Effector memory CD4-positive, alpha-beta T cell (primary cell): ENCODE data around the gene SPG7.
A peak's percentile ranks its signal among the peaks of the same experiment; 100 is the strongest.

Experiments used
- DNase-seq, 3 donors: peaks; one replicate each; pipeline ENCODE4 v3.0.0-alpha.2; 2020
- H3K27ac ChIP-seq: 2 replicates; pipeline ENCODE4 v1.7.0; 2013; ENCODE audit warnings: mild to moderate bottlenecking, low read length, moderate library complexity; ENCODE audit not compliant: insufficient read depth, poor library complexity, severe bottlenecking
- H3K27me3 ChIP-seq: replicated peaks from 2 replicates; pipeline ENCODE4 v1.7.0; 2013; ENCODE audit warnings: mild to moderate bottlenecking, low read length; ENCODE audit not compliant: insufficient read depth, control insufficient read depth, poor library complexity, severe bottlenecking
- H3K36me3 ChIP-seq: 2 replicates; pipeline ENCODE4 v1.7.0; 2013; ENCODE audit warnings: mild to moderate bottlenecking, low read length, moderate library complexity; ENCODE audit not compliant: control insufficient read depth, insufficient read depth
- H3K4me1 ChIP-seq: 2 replicates; pipeline ENCODE4 v1.7.0; 2013; ENCODE audit warnings: low read length, mild to moderate bottlenecking; ENCODE audit not compliant: control insufficient read depth, insufficient read depth, poor library complexity, severe bottlenecking
- H3K4me3 ChIP-seq: 2 replicates; pipeline ENCODE4 v1.7.0; 2013; ENCODE audit warnings: low read length, low read depth, mild to moderate bottlenecking; ENCODE audit not compliant: insufficient read depth, poor library complexity, severe bottlenecking
- H3K9me3 ChIP-seq: 2 replicates; pipeline ENCODE4 v1.7.0; 2013; ENCODE audit warnings: mild to moderate bottlenecking, low read length, moderate library complexity; ENCODE audit not compliant: control insufficient read depth

SPG7 gene

DNA sequence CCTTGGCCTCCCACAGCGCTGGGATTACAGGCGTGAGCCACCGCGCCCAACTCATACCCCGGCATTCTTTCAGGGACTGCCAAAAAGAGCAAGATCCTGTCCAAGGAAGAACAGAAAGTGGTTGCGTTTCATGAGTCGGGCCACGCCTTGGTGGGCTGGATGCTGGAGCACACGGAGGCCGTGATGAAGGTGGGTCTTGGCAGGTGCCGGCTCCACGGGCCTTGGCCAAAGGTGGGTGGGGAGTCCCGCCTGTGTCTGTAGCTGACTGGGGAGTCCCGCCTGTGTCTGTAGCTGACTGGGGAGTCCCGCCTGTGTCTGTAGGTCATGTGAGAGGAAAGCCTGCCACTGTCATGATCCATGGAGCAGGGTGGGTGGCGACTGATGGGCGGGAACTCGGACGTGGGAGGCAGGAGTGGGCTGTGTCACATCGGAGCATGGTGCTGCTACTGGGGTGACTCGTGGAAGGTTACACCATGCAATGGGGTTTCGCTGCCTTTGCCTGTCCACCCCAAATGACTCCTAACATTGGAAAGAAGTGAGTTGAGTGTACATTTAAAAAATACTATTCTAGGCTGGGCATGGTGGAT lies 42.3 kb downstream of the SPG7 start:
- Histone ChIP-seq H3K36me3 (peaks cover 57% of the 10 kb centered on the region), H3K4me1 (no peaks in the 10 kb centered on the region), H3K27ac (no peak overlapping the region), H3K27me3 (no peaks in the 10 kb centered on the region), H3K9me3 (no peaks in the 10 kb centered on the region), H3K4me3 (no peak overlapping the region)
- DNase-seq = no peak

DNA sequence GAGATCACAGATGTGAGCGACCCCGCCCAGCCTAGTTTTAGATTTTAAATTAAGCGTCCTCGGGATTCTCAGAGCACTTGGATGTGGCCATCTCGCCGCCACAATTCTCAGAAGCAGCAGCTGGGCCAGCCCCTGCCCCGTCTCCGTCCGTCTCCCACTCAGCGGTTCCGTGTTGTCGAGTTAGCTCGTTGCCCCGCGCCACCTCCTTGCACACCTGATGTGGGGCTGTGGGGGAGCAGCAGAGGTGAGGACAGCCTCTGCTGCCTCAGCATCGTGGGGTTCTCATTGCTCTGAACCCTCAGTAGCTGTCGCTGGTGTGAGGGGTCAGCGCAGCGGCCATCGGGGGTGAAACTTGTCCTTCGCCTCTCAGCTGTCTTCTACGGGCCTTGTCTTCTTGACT lies 44.1 kb downstream of the SPG7 start:
- no peak overlapping the region for H3K27ac ChIP-seq
- H3K4me3 ChIP-seq = no peak overlapping the region
- H3K36me3 ChIP-seq = peaks cover 42% of the 10 kb centered on the region
- H3K4me1 ChIP-seq = peaks cover under 1% of the 10 kb centered on the region
- no peaks in the 10 kb centered on the region for H3K9me3 ChIP-seq
- DNase-seq = no peak
- H3K27me3 ChIP-seq = no peaks in the 10 kb centered on the region

DNA sequence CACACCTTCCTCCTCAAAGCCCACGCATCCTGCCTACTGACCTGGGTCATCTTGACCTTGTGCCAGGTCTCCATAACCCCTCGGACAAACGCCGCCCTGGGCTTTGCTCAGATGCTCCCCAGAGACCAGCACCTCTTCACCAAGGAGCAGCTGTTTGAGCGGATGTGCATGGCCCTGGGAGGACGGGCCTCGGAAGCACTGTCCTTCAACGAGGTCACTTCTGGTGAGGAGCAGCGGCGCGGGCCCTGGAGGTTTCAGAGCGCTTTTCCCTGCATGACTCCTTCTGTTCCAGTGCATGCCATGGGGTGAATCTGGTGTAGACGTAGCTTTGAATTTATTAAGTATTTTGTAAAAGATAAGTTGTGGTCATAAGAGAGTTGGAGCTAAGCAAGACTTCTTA lies 44.7 kb downstream of the SPG7 start:
- no peak overlapping the region for H3K27ac ChIP-seq
- no peak overlapping the region for H3K4me3 ChIP-seq
- H3K9me3 ChIP-seq = no peaks in the 10 kb centered on the region
- DNase-seq = no peak
- peaks cover 39% of the 10 kb centered on the region for H3K36me3 ChIP-seq
- H3K4me1 ChIP-seq = peaks cover 2% of the 10 kb centered on the region
- H3K27me3 ChIP-seq = no peaks in the 10 kb centered on the region

DNA sequence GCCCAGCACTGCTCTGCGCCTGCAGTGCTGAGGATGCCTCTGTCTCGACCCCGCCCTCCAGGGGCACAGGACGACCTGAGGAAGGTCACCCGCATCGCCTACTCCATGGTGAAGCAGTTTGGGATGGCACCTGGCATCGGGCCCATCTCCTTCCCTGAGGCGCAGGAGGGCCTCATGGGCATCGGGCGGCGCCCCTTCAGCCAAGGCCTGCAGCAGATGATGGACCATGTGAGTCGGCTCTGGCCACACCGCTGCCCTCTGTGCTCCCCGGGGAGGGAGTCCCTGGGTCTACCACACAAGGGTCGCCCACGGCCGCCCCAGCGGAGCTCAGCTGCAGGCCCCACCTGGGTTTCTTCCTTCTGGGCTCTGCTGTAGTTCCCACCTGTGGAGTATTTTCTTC lies 45.5 kb downstream of the SPG7 start:
- no peak overlapping the region for H3K4me3 ChIP-seq
- H3K9me3 ChIP-seq = no peaks in the 10 kb centered on the region
- H3K4me1 ChIP-seq = peaks cover 2% of the 10 kb centered on the region
- H3K27ac ChIP-seq = no peak overlapping the region
- no peaks in the 10 kb centered on the region for H3K27me3 ChIP-seq
- H3K36me3 ChIP-seq = peaks cover 31% of the 10 kb centered on the region
- DNase-seq = no peak

DNA sequence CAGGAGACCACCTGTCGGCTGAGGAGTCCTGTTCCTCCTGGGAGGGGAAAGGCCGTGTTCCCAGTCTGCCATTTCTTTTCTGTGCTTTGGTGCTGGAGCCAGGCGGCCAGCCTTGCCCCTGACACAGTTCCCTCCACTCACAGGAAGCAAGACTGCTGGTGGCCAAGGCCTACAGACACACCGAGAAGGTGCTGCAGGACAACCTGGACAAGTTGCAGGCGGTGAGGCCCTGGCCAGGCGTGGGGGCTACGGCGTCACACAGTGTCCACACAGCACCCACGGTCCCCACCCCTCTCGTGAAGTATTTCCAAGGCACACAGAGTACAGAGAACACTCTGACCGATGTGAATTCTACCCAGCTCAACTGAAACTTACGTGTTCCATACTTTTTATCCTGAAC lies 46.1 kb downstream of the SPG7 start:
- Histone ChIP-seq H3K27me3 (no peaks in the 10 kb centered on the region), H3K9me3 (no peaks in the 10 kb centered on the region), H3K4me1 (peaks cover 2% of the 10 kb centered on the region), H3K36me3 (peaks cover 28% of the 10 kb centered on the region), H3K27ac (no peak overlapping the region), H3K4me3 (no peak overlapping the region)
- no peak for DNase-seq

DNA sequence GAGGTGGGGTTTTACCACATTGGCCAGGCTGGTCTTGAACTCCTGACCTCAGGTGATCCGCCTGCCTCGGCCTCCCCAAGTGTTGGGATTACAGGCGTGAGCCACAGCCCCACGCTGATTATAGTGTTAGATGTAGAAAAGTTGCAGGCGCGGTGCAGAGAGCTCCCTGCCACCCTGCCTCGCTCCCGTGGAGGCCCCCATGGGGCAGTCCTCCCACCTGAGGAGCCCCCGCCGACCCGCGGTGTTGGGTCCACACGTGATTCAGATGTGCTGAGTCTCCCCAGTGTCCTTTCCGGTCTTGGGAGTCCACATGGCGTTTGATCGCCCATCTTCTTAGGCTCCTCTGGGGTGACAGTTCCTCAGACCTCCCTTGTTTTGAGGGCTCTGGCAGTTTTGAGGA lies 47.1 kb downstream of the SPG7 start:
- H3K4me3 ChIP-seq = no peak overlapping the region
- DNase-seq = no peak
- H3K27me3 ChIP-seq = no peaks in the 10 kb centered on the region
- peaks cover 28% of the 10 kb centered on the region for H3K36me3 ChIP-seq
- H3K27ac ChIP-seq = no peak overlapping the region
- peaks cover 9% of the 10 kb centered on the region for H3K4me1 ChIP-seq
- no peaks in the 10 kb centered on the region for H3K9me3 ChIP-seq

DNA sequence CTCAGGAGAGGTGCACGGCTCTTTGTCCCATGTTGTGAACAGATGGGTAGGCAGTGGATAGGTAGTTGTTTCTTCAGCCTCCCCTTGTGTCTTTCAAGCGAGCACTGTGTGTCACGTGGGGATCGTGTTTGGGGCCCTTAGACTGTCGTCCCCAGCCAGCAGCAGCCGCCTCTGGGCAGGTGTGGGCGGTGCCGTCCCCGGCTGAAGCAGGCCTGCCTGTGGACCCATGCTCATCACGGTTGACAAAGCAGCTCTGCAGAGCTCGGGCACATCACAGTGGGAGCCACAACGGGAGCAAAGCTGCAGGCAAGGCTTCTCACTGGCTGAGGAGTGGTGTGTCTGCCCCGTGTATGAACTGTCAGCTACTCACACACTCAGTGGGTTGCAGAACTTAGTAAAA lies 47.6 kb downstream of the SPG7 start:
- no peaks in the 10 kb centered on the region for H3K9me3 ChIP-seq
- no peaks in the 10 kb centered on the region for H3K27me3 ChIP-seq
- no peak overlapping the region for H3K4me3 ChIP-seq
- no peak for DNase-seq
- H3K4me1 ChIP-seq = peaks cover 9% of the 10 kb centered on the region
- H3K27ac ChIP-seq = no peak overlapping the region
- peaks cover 24% of the 10 kb centered on the region for H3K36me3 ChIP-seq

DNA sequence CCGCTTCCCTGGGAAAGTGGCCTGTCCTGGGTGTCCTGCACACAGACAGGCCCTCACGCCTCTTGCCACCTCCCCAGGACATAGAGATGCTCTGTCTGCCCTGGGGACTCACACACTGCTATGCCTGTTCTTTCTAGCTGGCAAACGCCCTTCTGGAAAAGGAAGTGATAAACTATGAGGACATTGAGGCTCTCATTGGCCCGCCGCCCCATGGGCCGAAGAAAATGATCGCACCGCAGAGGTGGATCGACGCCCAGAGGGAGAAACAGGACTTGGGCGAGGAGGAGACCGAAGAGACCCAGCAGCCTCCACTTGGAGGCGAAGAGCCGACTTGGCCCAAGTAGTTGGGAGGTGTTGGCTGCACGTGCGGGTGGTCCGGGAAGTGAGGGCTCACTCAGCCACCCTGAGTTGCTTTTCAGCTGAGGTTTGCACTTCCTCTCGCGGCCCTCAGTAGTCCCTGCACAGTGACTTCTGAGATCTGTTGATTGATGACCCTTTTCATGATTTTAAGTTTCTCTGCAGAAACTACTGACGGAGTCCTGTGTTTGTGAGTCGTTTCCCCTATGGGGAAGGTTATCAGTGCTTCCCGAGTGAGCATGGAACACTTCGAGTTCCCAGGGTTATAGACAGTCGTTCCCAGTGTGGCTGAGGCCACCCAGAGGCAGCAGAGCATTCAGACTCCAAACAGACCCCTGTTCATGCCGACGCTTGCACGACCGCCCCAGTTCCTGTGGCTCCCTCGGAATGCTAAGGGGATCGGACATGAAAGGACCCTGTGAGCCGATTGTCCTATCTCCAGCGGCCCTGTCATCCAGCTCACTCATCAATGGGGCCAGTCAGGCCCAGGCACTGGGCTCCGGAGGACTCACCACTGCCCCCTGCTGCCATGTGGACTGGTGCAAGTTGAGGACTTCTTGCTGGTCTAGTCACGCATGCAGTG lies 48.8 kb downstream of the SPG7 start:
- Histone ChIP-seq H3K27ac (no peak overlapping the region), H3K9me3 (no peaks in the 10 kb centered on the region), H3K36me3 (peaks cover 18% of the 10 kb centered on the region), H3K27me3 (no peaks in the 10 kb centered on the region), H3K4me1 (peaks cover 17% of the 10 kb centered on the region), H3K4me3 (no peak overlapping the region)
- peak; percentile 43 to 66 (median 54) for DNase-seq

DNA sequence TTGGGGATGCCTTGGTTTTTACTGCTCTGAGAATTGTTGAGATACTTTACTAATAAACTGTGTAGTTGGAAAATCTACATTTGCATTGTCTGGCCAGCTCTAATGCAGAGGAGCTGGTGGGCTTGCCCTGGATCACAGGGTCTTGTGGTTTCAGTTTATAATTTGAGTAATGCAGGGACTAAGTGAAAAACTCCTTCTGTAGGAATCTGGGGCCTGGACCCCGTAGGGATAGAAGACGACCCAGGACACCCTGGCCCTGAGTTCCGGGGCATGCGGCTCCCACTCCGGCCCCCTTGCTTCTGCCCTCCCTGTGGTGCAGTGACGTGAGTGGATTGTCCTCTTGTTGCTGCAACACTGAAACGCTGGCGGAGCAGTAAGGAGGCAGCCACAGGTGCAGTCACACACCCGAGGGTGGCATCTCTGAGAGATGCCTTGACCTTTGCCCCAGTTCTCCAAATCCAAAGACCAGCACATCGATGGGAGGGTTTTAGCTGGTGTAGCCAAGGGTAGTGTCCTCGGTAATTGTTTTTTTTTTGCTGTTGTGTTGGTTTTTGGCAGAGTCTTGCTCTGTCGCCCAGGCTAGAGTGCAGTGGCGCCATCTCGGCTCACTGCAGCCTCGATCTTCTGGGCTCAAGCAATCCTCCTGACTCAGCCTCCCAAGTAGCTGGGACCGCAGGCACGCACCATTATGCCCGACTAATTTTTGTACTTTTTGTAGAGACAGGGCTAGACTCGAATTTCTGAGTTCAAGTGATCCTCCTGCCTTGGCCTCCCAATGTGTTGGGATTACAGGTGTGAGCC lies 49.7 kb downstream of the SPG7 start:
- peaks cover 19% of the 10 kb centered on the region for H3K36me3 ChIP-seq
- no peaks in the 10 kb centered on the region for H3K9me3 ChIP-seq
- no peak overlapping the region for H3K4me3 ChIP-seq
- no peaks in the 10 kb centered on the region for H3K27me3 ChIP-seq
- no peak overlapping the region for H3K27ac ChIP-seq
- peaks cover 20% of the 10 kb centered on the region for H3K4me1 ChIP-seq
- DNase-seq = no peak
